OCI-LY1 (cell line): ENCODE measurements around the gene CFAP77.

Source experiments
- CTCF ChIP-seq: fragments of 200-600 bp; sonication (generic), shearing (Covaris generic); IDR thresholded peaks from 2 replicates; pipeline ENCODE4 v1.5.1; 2017; ENCODE audit warnings: mild to moderate bottlenecking, antibody characterized with exemption, low read length, moderate library complexity, mixed read lengths
- EZH2 ChIP-seq: fragments of 200-600 bp; sonication (generic), shearing (Covaris generic); IDR thresholded peaks from 2 replicates; pipeline ENCODE4 v1.8.0; 2017; ENCODE audit warnings: borderline replicate concordance, mixed run types, mild to moderate bottlenecking, antibody characterized with exemption, low read length, moderate library complexity, mixed read lengths

GRCh38 chr9:132520612-132521011, 110.6 kb downstream of the CFAP77 start:
- no peak for TF ChIP-seq CTCF
- TF ChIP-seq EZH2 = no peak
